T-helper 22 cell (primary cell): Measurements from ENCODE around the gene RHOF.
"Not testable (repeated sequence)": the region's sequence is repeated elsewhere in the genome, so short reads cannot be mapped to it uniquely, and the experiment has no call there.

Experiments used
- DNase-seq: peaks from one replicate; pipeline ENCODE4 v3.0.0-alpha.2; 2020; ENCODE audit warnings: low read depth

Gene RHOF

DNA sequence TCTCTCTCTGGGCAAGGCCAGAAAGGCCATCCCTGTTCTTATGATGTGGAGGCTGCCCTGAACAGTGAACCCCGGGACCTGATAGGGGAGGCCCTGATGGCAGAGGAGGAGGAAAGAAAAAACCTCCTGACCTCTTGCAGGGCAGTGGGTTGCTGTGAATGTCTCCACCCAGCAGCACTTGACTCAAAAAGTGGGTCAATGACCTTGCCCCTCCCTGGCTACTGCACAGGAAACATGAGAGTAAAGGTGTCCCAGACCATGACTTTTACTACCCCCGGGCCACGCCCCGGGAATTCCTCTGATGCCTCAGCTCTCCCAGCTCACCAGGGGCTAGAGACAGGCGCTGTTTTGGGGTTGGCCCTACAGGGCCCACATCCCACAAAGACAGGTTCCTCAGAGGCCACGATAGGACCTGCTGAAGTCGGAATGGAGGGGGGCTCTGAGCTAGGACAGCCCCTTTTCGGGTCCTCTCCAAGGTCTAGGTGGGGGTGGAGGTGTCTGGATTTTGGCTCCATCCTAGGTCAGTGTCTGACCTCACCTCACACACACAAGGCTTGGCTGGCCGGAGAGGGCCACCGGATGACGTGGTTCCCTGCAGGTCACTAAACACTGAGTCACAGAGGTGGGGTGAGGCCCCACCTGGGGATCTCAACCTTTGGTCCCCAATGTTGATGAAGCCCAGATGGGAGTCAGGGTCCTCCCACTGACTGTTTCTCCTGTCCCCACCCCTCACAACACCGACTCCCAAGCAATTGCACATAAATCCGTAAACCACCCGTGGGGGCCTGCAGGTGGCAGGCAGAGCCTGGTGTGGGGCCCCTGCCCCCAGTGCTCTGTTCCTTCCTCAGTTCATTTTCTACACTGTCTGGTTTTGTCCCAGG is 1.6 kb downstream of the RHOF start:
- peak; percentile 41 for DNase-seq

DNA sequence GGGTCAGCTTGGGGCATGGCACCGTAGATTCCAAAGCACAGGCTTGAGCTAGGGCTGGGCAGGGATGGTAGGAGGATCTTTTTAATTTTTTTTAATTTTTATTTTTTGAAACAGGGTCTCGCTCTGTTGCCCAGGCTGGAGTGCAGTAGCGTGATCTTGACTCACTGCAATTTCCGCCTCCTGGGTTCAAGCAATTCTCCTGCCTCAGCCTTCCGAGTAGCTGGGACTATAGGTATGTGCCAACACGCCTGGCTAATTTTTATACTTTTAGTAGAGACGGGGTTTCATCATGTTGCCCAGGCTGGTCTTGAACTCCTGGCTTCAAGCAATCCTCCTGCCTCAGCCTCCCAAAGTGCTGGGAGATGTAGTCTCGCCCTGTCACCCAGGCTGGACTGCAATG is 2.7 kb downstream of the RHOF start:
- not testable (repeated sequence) for DNase-seq

DNA sequence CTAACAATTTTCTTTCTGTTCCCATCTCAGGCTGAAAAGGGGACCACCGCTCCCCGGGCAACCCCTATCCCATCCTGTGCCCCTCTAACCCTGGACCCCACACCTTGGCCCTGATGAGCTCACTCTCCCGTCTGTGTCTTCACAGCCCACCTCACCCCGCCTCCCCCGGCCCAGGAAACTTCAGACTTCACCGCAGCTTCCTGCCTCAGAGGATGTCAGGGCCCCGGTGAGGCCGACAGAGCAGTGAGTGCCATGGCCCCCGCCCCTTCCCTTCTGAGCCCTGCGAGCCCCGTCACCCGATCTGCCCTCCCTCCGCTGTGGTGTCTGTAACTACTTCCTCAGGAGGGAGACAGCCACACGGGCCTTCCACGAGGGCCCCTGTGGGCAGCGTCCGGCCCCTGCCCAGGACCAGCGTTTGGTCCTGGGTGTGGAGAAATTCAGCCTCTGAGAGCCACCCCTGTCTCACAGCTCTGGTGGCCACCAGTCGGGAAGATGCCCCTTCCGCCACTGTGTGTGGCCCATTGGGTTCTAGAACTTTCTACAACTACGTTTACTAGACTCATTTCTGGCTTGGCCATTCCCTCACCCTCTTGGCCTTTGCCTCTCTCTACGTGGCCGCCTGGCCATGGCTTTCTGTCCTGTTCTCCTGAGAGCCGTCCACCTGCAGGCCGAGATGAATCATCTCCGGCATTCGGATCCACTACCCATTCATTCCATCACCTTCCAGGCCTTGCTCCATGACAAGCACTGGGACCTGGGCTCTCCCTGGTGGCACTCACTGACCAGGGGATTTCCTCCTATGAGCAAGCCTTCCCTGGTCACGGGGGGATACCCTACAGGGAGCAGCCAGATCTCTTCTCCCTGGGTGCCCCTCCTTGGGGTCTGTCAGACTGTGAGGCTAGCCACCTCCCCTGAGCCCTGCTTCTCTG is 3.4 kb downstream of the RHOF start:
- peak; percentile 95 for DNase-seq

DNA sequence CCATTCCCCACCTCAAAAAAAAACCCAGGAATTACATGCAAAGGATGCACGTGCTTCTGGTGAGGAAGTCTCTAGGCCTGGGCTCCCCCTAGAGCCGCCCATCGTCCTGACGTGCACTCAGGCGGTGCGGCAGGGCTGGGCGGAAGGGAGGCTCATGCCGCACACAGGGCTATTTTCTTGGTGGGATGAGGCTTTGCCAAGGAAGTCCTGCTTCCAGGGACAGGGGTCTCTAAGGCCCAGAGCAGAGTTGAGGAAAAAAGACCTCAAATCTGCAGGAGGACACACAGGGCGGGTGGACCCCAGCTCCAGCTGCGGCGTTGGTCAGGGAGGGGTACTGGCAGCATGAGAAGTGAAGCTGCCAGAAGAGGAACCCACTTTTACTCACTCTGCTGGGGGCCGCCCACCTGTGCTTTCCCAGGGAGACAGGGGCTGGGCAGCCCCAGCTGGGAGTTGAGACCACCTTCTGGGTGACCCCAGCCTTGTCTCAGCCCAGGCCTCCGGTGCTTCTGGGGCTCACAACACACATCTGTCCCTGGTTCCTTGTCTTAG is 4.2 kb downstream of the RHOF start:
- DNase-seq = peak; percentile 44

DNA sequence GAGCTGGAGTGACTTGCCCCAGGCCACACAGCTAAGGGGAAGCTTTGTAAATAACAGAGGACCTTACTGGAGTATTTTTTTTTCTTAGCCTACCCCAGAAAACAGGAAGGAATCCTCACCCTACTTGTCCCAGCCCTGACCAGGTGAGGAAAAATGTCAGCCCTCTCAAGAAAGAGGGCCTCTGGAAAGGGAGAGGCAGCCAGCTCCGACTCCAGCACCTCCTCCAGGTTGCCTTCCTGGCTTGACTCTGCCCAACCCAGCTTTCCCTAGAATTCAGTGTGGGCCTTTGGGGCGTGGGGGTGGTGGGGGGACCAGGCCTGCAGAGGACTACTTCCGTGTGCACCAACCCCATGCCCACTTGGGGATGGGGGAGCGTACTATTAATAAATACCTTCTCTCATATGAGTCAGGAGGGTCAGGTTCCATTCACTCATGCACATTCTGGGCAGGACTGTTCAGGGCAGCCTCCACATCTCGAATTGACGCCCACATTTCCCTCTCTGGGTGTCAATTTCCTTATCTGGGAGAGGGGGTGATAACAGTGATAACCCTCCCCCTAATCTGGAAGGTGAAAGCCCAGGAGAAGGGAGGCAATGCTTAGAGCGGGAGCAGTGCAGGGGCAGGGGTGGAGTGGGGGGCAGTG is 5.2 kb downstream of the RHOF start:
- no peak for DNase-seq

DNA sequence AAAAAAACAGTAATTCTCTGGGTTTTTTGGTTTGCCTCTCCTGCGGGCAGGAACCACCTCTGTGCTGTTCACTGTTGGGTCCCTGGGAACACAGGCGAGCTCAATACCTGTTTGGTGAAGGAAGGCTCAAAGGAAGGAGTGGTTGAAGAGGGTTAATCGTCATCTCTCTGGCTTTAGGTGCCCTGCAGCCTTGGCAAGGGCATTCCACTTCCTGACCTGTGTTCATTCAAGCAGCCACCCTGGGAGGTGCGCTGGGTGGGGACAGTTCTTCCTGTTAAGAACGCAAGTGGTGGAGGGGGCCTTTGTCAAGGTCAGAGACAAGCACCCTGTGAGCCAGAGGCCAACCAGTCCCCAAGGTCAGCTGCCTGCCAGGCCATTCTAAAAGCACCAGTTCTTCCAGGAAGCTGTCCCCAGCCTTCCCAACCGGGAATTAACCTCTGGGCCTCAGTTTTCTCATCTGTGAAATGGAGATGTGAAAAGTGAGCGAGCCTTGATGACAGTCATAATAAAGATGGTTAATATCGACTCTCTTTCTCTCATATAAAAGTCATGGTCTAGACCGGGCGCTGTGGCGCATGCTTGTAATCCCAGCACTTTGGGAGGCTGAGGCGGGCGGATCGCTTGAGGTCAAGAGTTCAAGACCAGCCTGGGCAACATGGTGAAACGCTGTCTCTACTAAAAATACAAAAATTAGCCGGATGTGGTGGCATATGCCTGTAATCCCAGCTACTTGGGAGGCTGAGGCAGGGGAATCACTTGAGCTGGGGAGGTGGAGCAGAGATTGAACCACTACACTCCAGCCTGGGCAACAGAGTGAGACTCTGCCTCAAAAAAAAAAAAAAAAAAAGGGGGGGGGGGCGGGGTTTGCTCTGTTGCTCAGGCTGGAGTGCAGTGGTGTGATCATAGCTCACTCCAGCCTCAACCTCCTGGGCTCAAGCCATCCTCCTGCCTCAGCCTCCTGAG is 6.1 kb downstream of the RHOF start:
- peak; percentile 44 for DNase-seq

DNA sequence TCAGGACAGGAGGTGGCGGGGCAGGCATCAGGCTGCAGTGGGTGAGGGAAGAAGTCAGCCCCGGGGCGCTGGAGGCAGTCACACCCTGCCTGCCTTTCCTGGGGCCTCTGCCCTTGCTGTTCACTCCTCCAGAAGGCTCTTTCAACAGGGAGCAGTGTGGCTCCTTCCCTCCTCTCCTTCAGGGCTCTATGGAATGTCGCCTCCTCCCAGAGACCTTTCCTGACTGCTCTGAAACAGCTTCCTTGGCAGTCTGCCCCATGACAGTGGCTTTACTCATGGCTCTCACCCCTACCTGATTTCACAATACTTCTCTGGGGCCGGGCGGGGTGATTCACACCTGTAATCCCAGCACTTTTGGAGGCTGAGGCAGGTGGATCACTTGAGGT is 7.1 kb downstream of the RHOF start:
- DNase-seq = peak; percentile 37

DNA sequence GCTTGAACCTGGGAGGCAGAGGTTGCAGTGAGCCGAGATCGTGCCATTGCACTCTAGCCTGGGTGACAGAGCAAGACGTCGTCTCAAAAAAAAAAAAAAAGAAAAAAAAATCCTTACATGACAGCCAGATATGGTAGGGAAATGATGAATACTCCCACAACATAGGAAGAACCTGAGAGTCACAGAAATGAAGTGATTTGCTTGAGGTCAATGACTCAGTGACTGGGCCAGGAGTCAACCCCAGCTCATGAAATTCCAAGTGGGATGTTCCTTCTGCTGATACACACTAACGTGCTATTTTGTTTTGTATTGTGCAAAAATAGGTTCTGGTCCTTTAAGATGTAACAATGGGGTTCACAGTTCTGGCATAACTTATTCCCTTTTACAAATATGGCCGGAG is 9.0 kb downstream of the RHOF start:
- DNase-seq = peak; percentile 55

DNA sequence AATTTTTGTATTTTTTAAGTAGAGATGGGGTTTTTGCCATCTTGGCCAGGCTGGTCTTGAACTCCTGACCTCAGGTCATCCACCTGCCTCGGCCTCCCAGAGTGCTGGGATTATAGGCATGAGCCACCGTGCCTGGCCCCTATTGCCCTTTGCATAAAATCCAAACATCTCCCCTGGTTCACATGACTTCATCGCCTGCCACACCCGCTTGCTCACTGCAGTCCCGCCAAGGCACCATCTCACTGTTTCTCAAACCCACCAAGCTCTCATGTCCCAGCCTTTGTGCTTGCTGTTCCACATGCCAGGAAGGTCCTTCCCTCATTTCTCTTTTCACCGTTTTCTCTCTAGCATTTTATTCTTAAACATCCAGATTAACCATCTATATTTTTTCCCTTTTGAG is 9.7 kb downstream of the RHOF start:
- DNase-seq = no peak

DNA sequence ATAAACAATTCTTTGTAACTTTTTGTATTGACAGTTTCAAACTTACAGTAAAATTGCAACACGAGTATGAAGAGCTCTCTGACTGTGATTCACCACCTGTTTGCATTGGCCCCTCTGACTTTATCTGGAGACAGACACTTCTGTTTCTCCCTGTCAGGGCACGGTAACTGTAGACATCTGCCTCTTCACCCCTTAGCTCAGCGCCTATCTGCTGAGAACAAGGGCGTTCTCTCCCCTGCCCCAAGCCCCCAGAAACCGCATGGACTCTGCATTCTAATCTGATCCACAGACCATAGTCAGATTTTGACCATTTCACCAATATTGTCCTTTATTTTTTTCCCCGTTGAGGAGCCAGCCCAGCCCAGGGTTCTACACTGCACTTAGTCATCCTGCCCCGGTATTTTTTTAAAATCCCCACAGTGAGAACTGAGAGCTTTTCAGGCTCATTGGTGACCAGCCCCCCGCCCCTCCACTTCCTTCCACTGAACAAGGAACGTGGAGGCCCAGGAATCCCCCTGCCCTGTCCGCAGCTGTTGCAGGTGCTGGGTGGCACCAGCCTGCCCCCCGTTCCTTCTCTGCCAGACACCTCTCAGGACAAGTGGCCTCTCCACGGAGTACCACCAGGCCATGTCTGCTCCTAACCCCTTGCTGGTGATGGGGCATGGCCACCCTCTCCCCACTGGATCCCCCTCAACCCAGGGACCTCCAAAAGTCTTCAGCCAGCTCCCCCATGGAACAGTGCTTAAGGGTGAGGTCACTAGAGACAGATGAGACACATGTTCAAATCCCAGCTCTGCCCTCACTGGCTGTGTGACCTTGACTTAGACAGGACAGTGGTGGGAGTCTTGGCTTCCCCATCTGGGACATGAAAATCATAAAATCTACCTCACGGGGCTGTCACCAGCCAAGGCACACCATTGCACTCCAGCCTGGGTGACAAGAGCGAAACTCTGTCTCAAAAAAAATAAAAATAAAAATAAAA is 11.2 kb downstream of the RHOF start:
- DNase-seq = peak; percentile 66

DNA sequence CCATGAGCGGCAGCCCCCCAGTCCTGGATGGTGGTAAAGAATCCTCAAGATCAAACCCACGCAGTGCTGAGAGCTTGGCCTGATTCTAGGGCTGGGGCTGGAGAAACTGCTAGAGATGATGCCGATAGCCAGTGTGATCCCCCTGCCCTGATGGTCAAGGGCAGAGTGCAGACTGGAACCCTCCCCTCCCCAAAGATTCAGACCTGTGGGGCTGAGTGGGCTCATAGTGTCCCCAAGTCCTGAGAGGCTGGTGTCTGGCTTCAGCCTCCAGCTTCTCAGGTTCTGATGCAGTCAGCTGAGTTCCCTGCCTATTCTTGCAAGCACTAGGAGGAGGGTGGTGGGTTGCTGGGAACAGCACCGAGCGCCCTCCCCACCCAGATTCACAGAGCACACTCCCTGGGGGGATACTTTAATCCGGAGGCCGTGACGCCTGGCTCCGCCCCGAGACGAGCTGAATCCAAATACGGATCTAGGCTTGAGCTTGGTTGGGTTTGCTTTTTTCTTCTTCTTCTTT is 11.9 kb downstream of the RHOF start:
- no peak for DNase-seq

DNA sequence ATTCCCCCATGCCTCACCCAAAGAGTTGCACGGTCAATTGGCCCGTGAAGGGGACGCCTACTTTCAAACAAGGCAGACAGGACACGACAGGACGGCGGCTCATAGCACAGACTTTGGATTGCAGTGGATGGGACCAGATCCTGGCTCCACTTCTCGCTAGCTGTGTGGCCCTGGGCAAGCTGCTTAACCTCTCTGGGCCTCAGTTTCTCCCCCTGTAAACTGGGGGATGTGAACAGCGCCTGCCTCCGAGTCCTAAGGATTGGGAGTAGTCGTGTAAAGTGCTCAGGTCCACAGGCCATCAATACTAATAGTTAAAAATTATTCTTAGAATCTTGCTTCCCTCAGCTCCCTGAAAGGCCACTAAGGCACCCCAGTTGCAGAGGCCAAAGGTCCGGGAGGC is 13.1 kb downstream of the RHOF start:
- no peak for DNase-seq

DNA sequence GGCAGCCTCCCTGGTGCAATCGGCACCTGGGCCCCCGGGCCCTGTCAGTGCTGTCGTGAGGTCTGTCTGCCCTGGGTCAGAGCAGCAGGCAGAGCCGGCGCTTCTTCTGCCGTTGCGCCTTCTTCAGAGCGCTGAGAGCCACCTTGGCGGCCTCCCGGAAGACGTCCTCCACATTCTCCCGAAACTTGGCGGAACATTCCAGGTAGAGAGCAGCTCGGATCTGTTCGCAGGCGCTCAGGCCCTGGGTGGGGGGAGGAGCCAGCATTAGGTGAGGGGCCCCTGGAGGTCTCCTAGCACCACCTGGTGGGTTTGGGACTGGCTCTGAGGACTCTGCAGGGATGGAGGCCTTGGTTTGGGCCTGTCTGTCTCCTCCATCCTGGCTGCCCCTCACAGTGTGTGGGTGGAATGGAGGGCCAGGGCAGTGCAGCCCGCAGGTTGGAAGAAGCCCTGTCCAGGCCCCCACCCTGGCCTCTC is 14.0 kb downstream of the RHOF start:
- no peak for DNase-seq

DNA sequence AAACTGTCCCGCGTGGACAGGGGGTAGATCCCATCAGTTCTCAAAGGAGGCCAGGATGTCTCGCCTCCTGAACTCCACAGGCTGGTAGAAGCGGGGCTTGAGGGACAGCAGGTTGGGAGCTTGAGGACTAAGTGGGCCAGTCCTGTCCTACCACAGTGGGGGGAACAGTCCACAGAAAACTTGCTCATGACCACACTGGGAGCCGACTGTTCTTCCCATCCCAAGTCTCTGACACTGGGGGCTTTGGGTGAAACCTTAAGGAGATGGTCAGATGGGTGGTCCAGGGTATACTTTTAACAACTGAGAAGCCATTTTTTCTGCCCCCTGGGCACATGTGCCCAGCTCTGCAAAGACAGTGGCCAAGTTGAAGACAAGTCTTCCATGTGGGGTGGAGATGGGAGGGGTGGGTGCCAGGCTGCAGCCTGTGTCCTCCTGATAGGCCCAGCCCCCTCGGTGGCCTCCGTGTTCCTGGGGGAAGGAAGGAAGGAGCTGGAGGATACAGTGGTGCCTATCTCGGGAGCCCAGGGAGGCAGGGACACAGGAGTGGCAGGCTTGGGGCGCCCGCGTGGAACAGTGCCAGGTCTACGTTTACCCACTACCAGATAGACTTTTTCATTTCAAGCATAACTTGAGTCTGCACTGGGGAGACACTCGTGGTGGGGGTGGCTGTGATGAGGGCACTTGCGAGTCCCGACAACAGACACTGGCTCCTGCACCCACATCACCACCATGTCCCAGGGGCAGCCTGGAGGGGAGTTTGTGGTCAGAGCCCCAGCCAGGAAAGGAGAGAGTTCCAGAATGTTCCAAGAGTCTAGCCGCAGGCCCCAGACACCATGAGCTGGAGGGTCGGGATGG is 14.7 kb downstream of the RHOF start:
- no peak for DNase-seq

DNA sequence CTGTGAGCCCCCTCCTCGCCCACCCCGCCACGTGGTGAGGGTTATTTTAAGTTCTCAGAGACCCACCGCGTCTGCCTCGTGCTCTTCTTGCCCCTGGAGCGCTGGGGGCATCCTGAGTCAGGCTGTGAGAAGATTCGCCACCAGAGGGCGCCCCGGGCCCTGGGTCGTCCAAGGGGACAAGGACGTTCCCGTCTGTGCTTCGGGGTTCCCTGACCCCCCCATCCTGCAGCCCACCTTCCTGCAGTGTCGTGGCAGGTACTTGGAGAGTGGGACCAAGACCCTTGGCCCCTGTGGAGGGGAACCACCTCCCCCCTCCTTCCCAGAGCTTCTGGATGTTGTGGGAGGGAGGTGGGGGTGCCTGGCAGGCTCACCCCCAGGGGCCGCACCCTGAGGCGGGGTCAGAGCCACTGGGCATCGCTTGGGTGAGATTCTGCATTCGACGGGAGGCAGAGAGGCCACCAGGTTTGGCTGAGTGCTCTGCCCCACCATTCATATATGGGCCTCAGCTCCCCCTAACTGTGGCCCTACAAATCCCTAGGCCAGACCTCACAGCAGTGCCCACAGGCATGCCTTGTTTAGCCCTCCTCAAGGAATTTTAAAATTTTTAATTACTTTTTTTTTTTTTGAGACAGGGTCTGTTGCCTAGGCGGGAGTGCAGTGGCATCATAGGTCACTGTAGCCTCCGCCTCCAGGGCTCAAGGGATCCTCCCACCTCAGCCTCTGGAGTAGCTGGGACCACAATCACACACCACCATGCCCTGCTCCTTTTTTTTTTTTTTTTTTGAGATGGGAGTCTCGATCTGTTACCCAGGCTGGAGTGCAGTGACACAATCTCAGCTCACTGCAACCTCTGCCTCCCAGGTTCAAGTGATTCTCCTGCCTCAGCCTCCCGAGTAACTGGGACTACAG is 17.0 kb downstream of the RHOF start:
- DNase-seq = peak; percentile 66

DNA sequence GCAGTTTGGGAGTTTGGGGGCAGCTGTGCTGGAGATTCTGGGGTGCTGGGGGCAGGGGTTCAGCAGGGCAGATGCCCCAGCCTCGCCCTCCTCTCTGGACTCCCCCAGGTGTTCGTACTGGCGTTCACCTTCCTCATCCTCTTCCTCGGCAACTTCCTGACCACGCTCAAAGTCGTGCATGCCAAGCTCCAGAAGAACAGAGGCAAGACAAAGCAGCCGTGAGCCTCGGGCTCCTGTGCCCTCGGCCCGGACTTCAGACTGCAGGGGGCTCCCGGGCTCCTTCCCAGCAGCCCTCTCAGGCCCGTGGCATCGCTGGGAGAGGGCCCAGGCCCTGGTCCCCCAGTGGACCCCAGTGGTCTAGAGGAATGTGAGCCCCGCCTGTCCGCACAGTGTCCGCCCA is 18.0 kb downstream of the RHOF start:
- no peak for DNase-seq

DNA sequence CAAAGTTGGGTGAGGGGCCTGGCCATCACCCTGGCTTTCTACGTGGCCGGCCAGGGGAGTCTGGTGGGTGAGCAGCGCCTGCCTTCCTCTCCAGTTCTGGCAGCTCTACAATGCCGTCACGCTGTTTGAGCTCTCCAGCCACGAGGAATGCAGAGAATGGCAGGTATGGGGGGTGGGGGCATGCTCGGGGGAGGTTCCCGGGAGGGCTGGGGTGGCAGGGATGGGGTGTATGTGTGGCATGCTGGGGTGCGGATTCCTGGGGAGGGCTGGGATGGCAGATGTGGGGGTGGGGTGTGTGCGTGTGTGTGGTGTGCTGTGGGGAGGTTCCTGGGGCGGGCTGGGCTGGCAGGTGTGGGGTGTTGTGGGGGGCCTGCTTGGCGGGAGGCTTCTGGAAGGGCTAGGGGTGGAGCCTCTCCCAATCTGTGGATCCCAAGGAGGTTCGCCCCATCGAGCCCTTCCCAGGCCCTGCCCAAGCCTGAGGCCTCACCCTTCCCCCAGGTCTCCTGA is 18.5 kb downstream of the RHOF start:
- no peak for DNase-seq
